GM13976 (cell line): Measurements from ENCODE around the gene PRPF40A.

Source experiments
- DNase-seq: peaks from one replicate; pipeline ENCODE4 v3.0.0; 2012; ENCODE audit warnings: low spot score
- CTCF ChIP-seq: IDR thresholded peaks from 2 replicates; pipeline ENCODE4 v1.5.1; 2012; ENCODE audit warnings: borderline replicate concordance, mild to moderate bottlenecking; ENCODE audit not compliant: insufficient read depth; ENCODE audit errors: extremely low read depth, missing control alignments, control extremely low read depth
- in situ Hi-C: fragments of 300-500 bp; cut with MboI; formaldehyde crosslinking; loops from one replicate; pipeline ENCODE4 v1.12.0; 2022; ENCODE audit warnings: low sequenced_read_pairs, mixed read lengths, inconsistent platforms; ENCODE audit not compliant: unreplicated experiment

Gene PRPF40A

DNA sequence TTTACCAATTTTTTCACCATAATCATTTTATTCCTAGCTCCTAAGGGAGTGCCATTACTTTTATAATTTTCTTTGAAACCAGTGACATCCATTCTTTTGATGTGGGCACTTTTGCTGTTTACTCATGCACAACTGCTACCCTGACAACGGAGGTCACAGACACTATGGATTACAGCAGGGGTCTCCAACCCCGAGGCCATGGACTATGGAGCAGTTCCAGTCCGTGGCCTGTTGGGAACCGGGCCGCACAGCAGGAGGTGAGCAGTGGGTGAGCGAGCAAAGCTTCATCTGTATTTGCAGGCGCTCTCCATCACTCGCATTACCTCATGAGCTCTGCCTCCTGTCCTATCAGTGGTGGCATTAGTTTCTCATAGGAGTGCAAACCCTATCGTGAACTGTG is 34.6 kb downstream of the PRPF40A start:
- TF ChIP-seq CTCF, result no peak
- no peak for DNase-seq
- in situ Hi-C loops, result no loop called here

DNA sequence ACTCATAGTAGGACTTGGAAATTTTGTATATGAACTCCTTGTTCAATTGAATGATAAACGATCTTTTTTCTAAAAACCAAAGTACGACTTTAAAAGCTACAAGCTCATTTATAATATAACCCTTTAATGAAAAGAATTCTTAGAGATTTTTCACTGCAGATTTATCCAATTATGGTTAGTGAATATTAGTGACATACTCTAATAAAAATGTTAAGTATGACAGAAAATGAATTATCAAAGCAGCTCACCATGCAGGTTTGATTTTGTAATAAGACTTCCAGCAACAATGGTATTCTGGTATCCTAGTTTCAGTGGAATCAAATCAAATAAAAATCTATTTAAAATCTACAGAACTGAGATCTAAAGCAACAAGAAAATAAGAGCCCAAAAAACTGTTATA is 38.5 kb downstream of the PRPF40A start:
- no peak for DNase-seq
- in situ Hi-C loops, result no loop called here
- no peak for TF ChIP-seq CTCF

DNA sequence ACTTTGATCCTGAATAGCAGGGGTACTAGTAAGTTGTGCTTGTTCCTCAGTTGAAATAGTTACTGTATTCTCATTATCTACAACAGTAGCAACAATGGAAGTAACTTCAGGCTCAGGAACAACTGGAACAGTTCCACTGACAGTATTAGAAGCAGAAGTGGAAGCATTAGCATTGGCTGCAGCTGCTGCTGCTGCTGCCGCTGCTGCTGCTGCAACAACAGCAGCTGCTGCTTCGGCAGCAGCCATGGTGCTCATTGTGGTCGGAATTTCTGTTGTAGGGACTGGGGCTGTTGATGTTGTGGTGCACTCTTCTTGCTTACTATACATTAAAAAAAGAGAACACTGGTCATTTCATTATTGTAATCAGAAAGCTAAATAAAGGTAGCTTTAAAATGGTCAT is 40.8 kb downstream of the PRPF40A start:
- no peak for TF ChIP-seq CTCF
- in situ Hi-C loops, result no loop called here
- DNase-seq, result no peak

DNA sequence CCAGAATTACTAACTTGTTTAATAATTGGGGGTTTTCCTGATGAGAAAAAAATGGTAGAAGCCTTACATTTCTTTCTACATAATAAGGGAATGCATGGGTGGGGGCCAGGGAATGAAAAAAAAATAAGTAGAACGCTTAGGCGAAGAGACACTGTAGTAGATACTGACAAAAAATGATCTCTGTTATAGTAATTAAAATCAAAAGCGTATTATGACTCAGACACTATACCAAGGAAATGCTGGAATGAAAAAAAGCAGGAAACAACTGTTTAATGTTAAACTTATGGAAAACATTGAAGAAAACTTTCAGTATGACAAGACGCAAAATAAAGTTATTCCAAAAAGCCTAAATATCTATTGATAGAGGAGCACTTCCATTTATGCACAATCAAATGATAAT is 42.9 kb downstream of the PRPF40A start:
- no peak for TF ChIP-seq CTCF
- no peak for DNase-seq
- in situ Hi-C loops, result no loop called here

GRCh38 chr2:152664725-152665124 is 52.5 kb downstream of the PRPF40A start:
- no peak for TF ChIP-seq CTCF
- in situ Hi-C loops, result no loop called here
- DNase-seq, result no peak

DNA sequence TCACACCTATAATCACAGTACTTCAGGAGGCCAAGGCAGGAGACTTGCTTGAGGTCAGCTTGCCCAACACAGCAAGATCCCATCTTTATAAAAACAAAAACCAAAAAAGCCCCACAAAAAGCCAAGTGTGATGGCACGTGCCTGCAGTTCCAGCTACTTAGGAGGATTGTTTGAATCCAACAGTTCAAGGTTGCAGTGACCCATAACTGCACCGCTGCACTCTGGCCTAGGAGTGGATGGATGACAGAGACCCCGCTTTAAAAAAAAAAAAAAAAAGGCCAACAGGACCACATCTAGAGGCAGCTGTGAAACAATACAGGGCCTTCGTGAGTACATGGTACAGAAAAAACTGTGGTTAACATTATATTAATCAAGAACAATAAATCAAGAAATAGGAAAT is 56.2 kb downstream of the PRPF40A start:
- in situ Hi-C loops, result no loop called here

More for the DNA sequence above, 56.2 kb downstream of the PRPF40A start:
- no peak for DNase-seq
- TF ChIP-seq CTCF, result no peak
